ENCODE results near the gene ATF2. TPM values are rescaled to one million over a fixed set of nuclear protein-coding genes. Genes with fewer than 3 reads are reported as not detected.

ATF2 gene
- total and polyA plus RNA-seq, 9 of the 15 experiments (the other 6 are each of a cell fraction or from before 2014, with no cell fraction given): 24.2 to 111 (median 45.9) TPM

DNA sequence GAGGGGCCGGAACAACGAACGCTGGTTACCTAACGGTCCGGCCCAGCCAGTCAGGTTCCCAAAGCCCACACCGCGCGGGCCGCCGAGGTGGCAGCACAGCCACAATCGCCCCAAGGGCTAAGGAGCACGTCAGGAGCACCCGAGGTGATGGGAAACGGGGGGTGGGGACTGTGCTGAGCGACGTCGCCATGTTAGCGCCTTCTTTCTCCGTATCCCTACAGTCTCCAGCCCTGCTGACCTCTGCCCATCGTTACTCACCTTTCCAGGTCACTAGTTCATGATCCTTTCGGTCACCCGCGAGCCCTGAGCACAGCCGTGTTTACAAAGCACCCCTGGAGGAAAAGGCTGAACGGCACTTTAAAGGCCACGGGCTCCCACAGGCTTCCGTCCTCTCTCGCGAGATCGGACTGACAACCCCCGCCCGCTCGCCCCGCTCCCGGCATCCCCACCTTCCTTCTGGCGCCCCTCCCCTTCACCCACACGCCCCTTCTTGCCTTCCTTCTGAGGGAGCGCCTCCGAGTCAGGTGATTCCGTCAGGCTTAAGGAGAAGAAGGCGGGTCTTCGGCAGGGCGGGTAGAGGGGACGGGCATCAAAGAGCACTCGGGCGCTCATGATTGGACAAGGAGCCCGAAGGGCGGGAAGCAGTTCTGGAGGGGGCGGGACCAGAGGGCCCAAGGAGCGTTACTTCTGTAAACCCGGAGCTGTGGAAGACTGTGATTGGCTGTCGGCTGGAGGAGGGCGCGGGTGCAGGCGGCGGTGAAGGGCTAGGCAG, at the start of gene ATF2 (continued):
- TF ChIP-seq ZNF263 (CRISPR knock-in tag; IDR thresholded peaks at IDR 0.05; ENCODE audit: borderline replicate concordance): peak; percentile 89
- no peak for TF ChIP-seq CEBPG (CRISPR knock-in tag; IDR thresholded peaks at IDR 0.05)
- 0 out of 4 replicates have a peak, but pooled peaks of 1 of the 2 experiments have one; percentile 13 for TF ChIP-seq CEBPG (tag; conservative IDR thresholded peaks at IDR 0.05 in 1 of 2, IDR thresholded peaks at IDR 0.05 in 1 of 2)
- TF ChIP-seq, protein P1, sequence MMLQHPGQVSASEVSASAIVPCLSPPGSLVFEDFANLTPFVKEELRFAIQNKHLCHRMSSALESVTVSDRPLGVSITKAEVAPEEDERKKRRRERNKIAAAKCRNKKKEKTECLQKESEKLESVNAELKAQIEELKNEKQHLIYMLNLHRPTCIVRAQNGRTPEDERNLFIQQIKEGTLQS (IDR thresholded peaks at IDR 0.05): 0 out of 2 replicates have a peak, but pooled peaks have one; percentile 19
- TF ChIP-seq, protein P1 (CRISPR knock-in tag; conservative IDR thresholded peaks at IDR 0.05): no peak
- TF ChIP-seq ZNF644 (tag; IDR thresholded peaks at IDR 0.05; ENCODE audit: low read depth): no peak
- TF ChIP-seq, protein P2, sequence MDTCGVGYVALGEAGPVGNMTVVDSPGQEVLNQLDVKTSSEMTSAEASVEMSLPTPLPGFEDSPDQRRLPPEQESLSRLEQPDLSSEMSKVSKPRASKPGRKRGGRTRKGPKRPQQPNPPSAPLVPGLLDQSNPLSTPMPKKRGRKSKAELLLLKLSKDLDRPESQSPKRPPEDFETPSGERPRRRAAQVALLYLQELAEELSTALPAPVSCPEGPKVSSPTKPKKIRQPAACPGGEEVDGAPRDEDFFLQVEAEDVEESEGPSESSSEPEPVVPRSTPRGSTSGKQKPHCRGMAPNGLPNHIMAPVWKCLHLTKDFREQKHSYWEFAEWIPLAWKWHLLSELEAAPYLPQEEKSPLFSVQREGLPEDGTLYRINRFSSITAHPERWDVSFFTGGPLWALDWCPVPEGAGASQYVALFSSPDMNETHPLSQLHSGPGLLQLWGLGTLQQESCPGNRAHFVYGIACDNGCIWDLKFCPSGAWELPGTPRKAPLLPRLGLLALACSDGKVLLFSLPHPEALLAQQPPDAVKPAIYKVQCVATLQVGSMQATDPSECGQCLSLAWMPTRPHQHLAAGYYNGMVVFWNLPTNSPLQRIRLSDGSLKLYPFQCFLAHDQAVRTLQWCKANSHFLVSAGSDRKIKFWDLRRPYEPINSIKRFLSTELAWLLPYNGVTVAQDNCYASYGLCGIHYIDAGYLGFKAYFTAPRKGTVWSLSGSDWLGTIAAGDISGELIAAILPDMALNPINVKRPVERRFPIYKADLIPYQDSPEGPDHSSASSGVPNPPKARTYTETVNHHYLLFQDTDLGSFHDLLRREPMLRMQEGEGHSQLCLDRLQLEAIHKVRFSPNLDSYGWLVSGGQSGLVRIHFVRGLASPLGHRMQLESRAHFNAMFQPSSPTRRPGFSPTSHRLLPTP (IDR thresholded peaks at IDR 0.05; ENCODE audit: borderline replicate concordance, extremely low read depth, insufficient read length): no peak
- TF ChIP-seq, protein P3, sequence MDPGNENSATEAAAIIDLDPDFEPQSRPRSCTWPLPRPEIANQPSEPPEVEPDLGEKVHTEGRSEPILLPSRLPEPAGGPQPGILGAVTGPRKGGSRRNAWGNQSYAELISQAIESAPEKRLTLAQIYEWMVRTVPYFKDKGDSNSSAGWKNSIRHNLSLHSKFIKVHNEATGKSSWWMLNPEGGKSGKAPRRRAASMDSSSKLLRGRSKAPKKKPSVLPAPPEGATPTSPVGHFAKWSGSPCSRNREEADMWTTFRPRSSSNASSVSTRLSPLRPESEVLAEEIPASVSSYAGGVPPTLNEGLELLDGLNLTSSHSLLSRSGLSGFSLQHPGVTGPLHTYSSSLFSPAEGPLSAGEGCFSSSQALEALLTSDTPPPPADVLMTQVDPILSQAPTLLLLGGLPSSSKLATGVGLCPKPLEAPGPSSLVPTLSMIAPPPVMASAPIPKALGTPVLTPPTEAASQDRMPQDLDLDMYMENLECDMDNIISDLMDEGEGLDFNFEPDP (CRISPR knock-in tag; IDR thresholded peaks at IDR 0.05): no peak
- TF ChIP-seq GABPB1 (CRISPR knock-in tag; IDR thresholded peaks at IDR 0.05): peak; percentile 67
- 0 out of 2 replicates have a peak, but pooled peaks have one; percentile 3 for TF ChIP-seq PHF21A (IDR thresholded peaks at IDR 0.05; ENCODE audit: borderline replicate concordance, low read depth)
- no peak for TF ChIP-seq STAT5B (CRISPR knock-in tag; IDR thresholded peaks at IDR 0.05)
- TF ChIP-seq, protein P4, sequence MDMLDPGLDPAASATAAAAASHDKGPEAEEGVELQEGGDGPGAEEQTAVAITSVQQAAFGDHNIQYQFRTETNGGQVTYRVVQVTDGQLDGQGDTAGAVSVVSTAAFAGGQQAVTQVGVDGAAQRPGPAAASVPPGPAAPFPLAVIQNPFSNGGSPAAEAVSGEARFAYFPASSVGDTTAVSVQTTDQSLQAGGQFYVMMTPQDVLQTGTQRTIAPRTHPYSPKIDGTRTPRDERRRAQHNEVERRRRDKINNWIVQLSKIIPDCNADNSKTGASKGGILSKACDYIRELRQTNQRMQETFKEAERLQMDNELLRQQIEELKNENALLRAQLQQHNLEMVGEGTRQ (CRISPR knock-in tag; IDR thresholded peaks at IDR 0.05): peak; percentile 83; the same call in 1 of the 2 replicates
- no peak for TF ChIP-seq ZNF347 (CRISPR knock-in tag; IDR thresholded peaks at IDR 0.05; ENCODE audit: low read depth)
- TF ChIP-seq C11orf30 (IDR thresholded peaks at IDR 0.05; ENCODE audit: low read depth): peak; percentile 73
- no peak for TF ChIP-seq ETS2 (tag; IDR thresholded peaks at IDR 0.05; ENCODE audit: borderline replicate concordance, poor library complexity, severe bottlenecking)
- 0 out of 4 replicates have a peak, but pooled peaks of 1 of the 2 experiments have one; percentile 15 for TF ChIP-seq KDM1A (IDR thresholded peaks at IDR 0.05)
- TF ChIP-seq CCNT2 (IDR thresholded peaks at IDR 0.05; ENCODE audit: borderline replicate concordance, extremely low read depth, insufficient read length, low read depth, low read length): peak; percentile 63
